ENCODE results near the gene ZMAT5.

- TF ChIP-seq, protein P1, sequence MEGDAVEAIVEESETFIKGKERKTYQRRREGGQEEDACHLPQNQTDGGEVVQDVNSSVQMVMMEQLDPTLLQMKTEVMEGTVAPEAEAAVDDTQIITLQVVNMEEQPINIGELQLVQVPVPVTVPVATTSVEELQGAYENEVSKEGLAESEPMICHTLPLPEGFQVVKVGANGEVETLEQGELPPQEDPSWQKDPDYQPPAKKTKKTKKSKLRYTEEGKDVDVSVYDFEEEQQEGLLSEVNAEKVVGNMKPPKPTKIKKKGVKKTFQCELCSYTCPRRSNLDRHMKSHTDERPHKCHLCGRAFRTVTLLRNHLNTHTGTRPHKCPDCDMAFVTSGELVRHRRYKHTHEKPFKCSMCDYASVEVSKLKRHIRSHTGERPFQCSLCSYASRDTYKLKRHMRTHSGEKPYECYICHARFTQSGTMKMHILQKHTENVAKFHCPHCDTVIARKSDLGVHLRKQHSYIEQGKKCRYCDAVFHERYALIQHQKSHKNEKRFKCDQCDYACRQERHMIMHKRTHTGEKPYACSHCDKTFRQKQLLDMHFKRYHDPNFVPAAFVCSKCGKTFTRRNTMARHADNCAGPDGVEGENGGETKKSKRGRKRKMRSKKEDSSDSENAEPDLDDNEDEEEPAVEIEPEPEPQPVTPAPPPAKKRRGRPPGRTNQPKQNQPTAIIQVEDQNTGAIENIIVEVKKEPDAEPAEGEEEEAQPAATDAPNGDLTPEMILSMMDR (IDR thresholded peaks at IDR 0.05), result no peak
- TF ChIP-seq EP300 (IDR thresholded peaks at IDR 0.05), result no peak
- TF ChIP-seq POLR2A (IDR thresholded peaks at IDR 0.05), result no peak
- TF ChIP-seq POLR2AphosphoS5 (IDR thresholded peaks at IDR 0.05), result no peak
Observed at GRCh38 chr22:29683536-29683935, 83.3 kb downstream of the ZMAT5 start.

All from sigmoid colon (tissue), 4 donors.